ENCODE results near the gene ATP2A3.
A peak's percentile ranks its signal among the peaks of the same experiment; 100 is the strongest.
"Not testable (repeated sequence)": the region's sequence is repeated elsewhere in the genome, so short reads cannot be mapped to it uniquely, and the experiment has no call there.

The ATP2A3 gene

GRCh38 chr17:4001048-4001590 is 36.9 kb upstream of the ATP2A3 start:
- DNase-seq (ENCODE audit: low read depth in 2 of 2), result peak; percentile 29 to 42
- no peak overlapping the region for H3K4me3 ChIP-seq (replicated peaks in 1 of 2; ENCODE audit: low read depth in 2 of 2, low read length in 2 of 2)
- no peak for TF ChIP-seq CTCF (IDR thresholded peaks at IDR 0.05; ENCODE audit: low read depth, low read length)

- H3K4me3 ChIP-seq (replicated peaks in 1 of 2; ENCODE audit: low read depth in 2 of 2, low read length in 2 of 2), result no peak overlapping the region
- no peak for DNase-seq (ENCODE audit: low read depth in 2 of 2)
- TF ChIP-seq CTCF (IDR thresholded peaks at IDR 0.05; ENCODE audit: low read depth, low read length), result no peak
Observed at GRCh38 chr17:3998436-3998835, 34.2 kb upstream of the ATP2A3 start.

GRCh38 chr17:3995067-3995466 is 30.8 kb upstream of the ATP2A3 start:
- DNase-seq (ENCODE audit: low read depth in 2 of 2), result no peak
- no peak for TF ChIP-seq CTCF (IDR thresholded peaks at IDR 0.05; ENCODE audit: low read depth, low read length)
- no peak overlapping the region for H3K4me3 ChIP-seq (replicated peaks in 1 of 2; ENCODE audit: low read depth in 2 of 2, low read length in 2 of 2)

- TF ChIP-seq CTCF (IDR thresholded peaks at IDR 0.05; ENCODE audit: low read depth, low read length), result no peak
- no peak overlapping the region for H3K4me3 ChIP-seq (replicated peaks in 1 of 2; ENCODE audit: low read depth in 2 of 2, low read length in 2 of 2)
- DNase-seq (ENCODE audit: low read depth in 2 of 2), result no peak
Observed at GRCh38 chr17:3994221-3994576, 30.0 kb upstream of the ATP2A3 start.

- TF ChIP-seq CTCF (IDR thresholded peaks at IDR 0.05; ENCODE audit: low read depth, low read length), result no peak
- no peak for DNase-seq (ENCODE audit: low read depth in 2 of 2)
- no peak overlapping the region for H3K4me3 ChIP-seq (replicated peaks in 1 of 2; ENCODE audit: low read depth in 2 of 2, low read length in 2 of 2)
Observed at GRCh38 chr17:3993493-3994220, 29.4 kb upstream of the ATP2A3 start.

- no peak for TF ChIP-seq CTCF (IDR thresholded peaks at IDR 0.05; ENCODE audit: low read depth, low read length)
- DNase-seq (ENCODE audit: low read depth in 2 of 2), result no peak
- no peak overlapping the region for H3K4me3 ChIP-seq (replicated peaks in 1 of 2; ENCODE audit: low read depth in 2 of 2, low read length in 2 of 2)
Observed at GRCh38 chr17:3992370-3992769, 28.1 kb upstream of the ATP2A3 start.

- not testable (repeated sequence) for H3K4me3 ChIP-seq (replicated peaks in 1 of 2; ENCODE audit: low read depth in 2 of 2, low read length in 2 of 2); DNase-seq (ENCODE audit: low read depth in 2 of 2)
Observed at GRCh38 chr17:3991699-3992098, 27.5 kb upstream of the ATP2A3 start.
